ENCODE measurements around the gene CCIN. TPM values are rescaled to one million over a fixed set of nuclear protein-coding genes. Genes with fewer than 3 reads are reported as not detected.

Gene CCIN
- polyA plus RNA-seq, 10 donors: 0.55 to 1.4 (median 0.89) TPM

- DNase-seq: peak in 1 of 3 donors; percentile 21
These were observed 20.8 kb downstream of the CCIN start for GRCh38 chr9:36189976-36190375.

- peak; percentile 97 to 99 (median 99) for DNase-seq
These were observed 21.5 kb downstream of the CCIN start, which contains the start of gene CLTA for GRCh38 chr9:36190388-36191289. Gene CLTA, plus strand, starts transcription at chr9:36190921. Its CDS starts 136 bp downstream, at chr9:36191057.

DNA sequence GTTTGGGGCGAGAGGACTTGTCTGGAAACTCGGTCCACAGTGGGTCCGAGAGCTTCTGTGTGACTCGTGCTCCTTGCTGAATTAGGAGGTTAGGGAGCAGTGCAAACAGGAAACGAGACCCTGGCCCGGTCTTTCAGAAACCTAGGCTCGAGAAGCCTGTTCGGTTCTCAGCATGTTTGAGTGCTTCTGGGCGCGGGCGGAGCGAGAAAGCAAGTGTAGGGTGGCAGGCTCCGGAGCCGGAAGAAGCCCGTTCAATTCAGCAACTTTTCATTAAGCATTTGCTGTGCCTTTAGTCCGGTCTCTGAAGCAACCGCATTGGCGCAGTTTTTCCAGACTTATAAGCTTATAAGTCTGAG is 22.1 kb downstream of the CCIN start:
- peak in 1 of 3 donors; percentile 7 for DNase-seq

DNA sequence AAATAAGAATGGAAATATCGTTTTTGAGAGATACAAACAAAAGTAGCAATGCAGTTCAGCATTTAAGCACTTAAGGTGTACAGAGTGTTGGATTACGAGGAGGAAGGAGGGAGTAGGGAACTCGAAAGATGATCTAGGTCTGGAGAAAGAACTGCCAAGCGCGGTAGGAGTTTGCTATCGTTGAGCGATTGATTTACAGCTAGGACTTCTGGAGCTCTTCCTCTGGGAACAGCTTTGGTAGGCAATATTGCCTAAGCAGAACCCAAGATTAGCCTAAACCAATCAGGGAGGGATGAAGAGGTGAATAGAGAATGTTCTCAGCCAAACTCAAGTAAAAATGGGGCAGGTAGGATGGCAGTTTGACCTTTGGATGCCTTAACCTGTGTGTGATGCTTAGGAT is 22.5 kb downstream of the CCIN start:
- DNase-seq: no peak

GRCh38 chr9:36192196-36192595 is 23.0 kb downstream of the CCIN start:
- no peak for DNase-seq

DNA sequence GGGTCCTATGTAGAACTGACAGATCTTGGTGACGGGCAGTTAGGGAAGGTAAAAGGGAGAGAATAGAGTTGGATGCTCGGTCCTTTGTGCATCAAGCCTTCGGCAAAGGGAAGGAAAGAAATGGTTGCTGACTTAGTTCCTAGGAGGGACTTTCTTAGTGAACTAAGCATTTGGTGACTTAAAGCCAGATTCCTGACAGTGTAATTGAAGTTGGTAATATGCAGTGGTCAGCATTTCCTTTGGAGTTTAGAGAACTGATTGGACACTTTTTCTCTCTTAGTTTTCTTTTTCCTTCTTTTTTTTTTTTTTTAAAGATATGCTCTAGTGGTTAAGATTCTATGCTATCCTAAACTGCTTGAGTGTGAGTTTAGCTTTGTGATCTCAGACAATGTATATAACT is 23.8 kb downstream of the CCIN start:
- DNase-seq: no peak

DNA sequence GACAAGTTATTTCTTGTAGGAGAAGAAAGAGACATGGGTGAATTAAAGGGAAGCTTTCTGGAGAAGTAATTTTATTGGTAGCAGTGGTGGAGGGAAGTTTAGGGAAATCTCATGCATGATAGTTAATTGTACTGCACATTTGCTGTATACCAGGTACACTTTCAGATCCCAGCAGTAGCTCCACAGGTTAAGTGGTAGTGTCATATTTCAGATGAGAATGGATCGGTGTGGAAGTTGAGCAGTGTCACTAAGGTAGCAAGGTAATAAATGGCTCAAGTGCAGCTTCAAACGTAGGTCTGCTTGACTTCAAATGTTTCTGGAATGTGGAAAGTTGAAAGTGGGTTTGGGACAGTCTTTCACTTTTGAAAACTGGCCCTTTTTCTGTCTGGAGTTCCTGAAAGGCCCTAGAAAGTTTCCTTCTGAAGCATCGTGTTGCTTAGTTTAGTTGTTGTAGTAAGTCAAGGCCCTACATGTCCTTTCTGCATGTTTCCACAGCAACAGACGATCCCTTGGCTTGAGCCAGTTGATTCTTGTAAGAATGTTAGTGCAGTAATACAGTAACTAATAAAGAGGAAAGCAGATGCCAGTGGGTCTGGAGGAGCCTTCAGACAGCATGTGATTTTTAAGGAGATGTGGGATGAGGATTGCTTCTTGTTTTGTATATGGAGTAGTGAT is 25.3 kb downstream of the CCIN start:
- peak in 1 of 3 donors; percentile 34 for DNase-seq

GRCh38 chr9:36204906-36205547 is 35.8 kb downstream of the CCIN start:
- DNase-seq: no peak

GRCh38 chr9:36207016-36207415 is 37.8 kb downstream of the CCIN start:
- no peak for DNase-seq

- DNase-seq: no peak
These were observed 38.4 kb downstream of the CCIN start for GRCh38 chr9:36207546-36208012.

- DNase-seq: no peak
These were observed 39.5 kb downstream of the CCIN start for GRCh38 chr9:36208521-36209253.

GRCh38 chr9:36210722-36211121 is 41.5 kb downstream of the CCIN start:
- DNase-seq: no peak

- DNase-seq: no peak
These were observed 42.3 kb downstream of the CCIN start for GRCh38 chr9:36211510-36211909.

- no peak for DNase-seq
These were observed 44.2 kb downstream of the CCIN start for GRCh38 chr9:36213387-36213786.

DNA sequence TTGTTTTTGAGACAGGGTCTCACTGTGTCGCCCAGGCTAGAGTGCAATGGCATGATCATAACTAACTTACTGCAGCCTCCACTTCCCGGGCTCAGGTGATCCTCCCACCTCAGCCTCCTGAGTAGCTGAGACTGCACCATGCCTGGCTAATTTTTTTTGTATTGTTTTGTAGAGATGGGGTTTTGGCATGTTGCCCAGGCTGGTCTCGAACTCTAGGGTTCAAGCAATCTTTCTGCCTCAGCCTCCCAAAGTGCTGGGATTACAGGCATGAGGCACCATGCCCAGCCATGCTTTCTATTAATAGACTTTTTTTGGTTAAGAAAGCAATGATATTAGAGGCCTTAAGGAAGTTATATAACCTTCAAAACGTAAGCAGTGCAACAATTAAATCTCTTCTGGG is 44.8 kb downstream of the CCIN start:
- no peak for DNase-seq

DNA sequence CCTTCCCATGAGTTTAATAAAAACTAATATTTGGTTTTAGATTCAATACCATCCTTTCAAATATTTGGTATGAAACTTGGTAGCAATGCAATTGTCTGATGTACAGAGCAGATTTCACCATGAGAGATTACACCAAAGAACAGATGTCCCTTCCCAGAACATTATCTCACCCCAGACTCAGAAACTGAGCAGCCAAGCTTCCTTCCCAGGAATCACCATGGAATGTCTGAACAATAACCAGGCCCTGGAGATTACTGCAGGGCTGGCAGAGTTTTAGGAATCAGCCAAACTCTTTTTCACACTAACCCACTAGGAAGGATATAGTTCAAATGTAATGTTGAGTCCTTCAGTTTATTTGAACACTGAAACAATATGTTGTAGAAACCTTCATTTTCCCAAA is 45.4 kb downstream of the CCIN start:
- DNase-seq: no peak

GRCh38 chr9:36217256-36217968 is 48.2 kb downstream of the CCIN start:
- DNase-seq: no peak

GRCh38 chr9:36218011-36218410 is 48.8 kb downstream of the CCIN start:
- no peak for DNase-seq

DNA sequence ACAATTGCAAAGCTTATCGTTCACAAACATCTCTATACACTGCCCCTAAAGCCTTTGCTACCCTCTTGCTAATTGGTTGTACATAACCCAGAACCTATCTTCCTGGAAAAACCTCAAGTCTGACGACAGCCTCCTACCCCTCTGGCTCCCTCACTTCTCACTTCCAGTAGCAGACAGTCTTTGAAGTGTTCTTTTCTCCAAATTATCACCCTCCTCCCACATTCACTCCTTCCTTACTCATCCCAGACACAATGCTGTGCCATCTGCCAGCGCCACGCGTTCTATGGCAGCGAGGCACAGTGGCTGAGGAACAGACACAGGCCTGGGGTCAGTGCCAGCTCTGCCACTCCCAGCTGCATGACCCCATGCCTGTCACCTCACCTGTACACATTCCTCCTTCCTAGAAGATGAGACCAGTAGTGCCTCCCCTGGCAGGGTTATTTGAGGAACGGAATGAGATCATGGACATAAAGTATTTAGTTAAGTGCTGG is 49.3 kb downstream of the CCIN start:
- no peak for DNase-seq

All from muscle of back (tissue), 11 donors.